ENCODE data around the gene EFCAB5. TPM values are rescaled to one million over a fixed set of nuclear protein-coding genes. Genes with fewer than 3 reads are reported as not detected.

The EFCAB5 gene
- total and polyA plus RNA-seq, 2 donors (not counting 1 experiment from before 2014, with no cell fraction given): 0.54 to 3.0 TPM

- ChIA-PET CTCF (no interaction called here), POLR2A (no interaction called here)
- H3K9ac ChIP-seq (ENCODE audit: low read length): no peak overlapping the region
- H3K4me3 ChIP-seq (ENCODE audit: control extremely low read depth in 1 of 5, extremely low read depth in 1 of 5, insufficient read depth in 1 of 5, low read depth in 2 of 5, low read length in 4 of 5): no peak overlapping the region
- Mint-ChIP-seq H3K4me3 (no peak overlapping the region), H3K4me1 (no peaks in the 10 kb centered on the region), H3K27ac (no peak overlapping the region), H3K27me3 (no peaks in the 10 kb centered on the region), H3K9me3 (ENCODE audit: insufficient read depth) (no peaks in the 10 kb centered on the region)
- no CpG with 5 or more reads among the region's 1 CpG for WGBS (ENCODE audit: insufficient coverage)
- H4K20me1 ChIP-seq (ENCODE audit: control insufficient read depth, insufficient read depth, low read length, poor library complexity, severe bottlenecking): no peaks in the 10 kb centered on the region
- no peaks in the 10 kb centered on the region for H3K27me3 ChIP-seq (replicated peaks in 1 of 4; ENCODE audit: control extremely low read depth in 1 of 4, control insufficient read depth in 3 of 4, insufficient read depth in 4 of 4, low read length in 3 of 4)
- H3K27ac ChIP-seq (ENCODE audit: low read length in 2 of 2): no peak overlapping the region
- no peaks in the 10 kb centered on the region for H3K9me3 ChIP-seq (ENCODE audit: control extremely low read depth in 1 of 3, control insufficient read depth in 2 of 3, insufficient read depth in 1 of 3, low read length in 2 of 3)
- no peak overlapping the region for H2AFZ ChIP-seq (ENCODE audit: insufficient read depth, low read depth, low read length, poor library complexity, severe bottlenecking)
- H3K4me1 ChIP-seq (ENCODE audit: control insufficient read depth in 2 of 2, insufficient read depth in 2 of 2, low read length in 2 of 2): no peaks in the 10 kb centered on the region
- no peak for ATAC-seq (ENCODE audit: low read depth)
- DNase-seq: no peak
- intact Hi-C loops (cut with micrococcal nuclease): no loop called here
- H3K4me2 ChIP-seq (replicated peaks; ENCODE audit: low read depth, low read length, poor library complexity, severe bottlenecking): no peak overlapping the region
- TF ChIP-seq EZH2 (IDR thresholded peaks at IDR 0.05; ENCODE audit: borderline replicate concordance, insufficient read depth, low read depth, low read length, poor library complexity, severe bottlenecking) (no peak), CTCF (IDR thresholded peaks at IDR 0.05) (no peak)
- H3K36me3 ChIP-seq (replicated peaks in 1 of 2; ENCODE audit: control extremely low read depth in 1 of 2, control insufficient read depth in 1 of 2, extremely low read depth in 1 of 2, insufficient read depth in 2 of 2, low read length in 1 of 2): no peaks in the 10 kb centered on the region
- no peaks in the 10 kb centered on the region for H3K79me2 ChIP-seq (ENCODE audit: control insufficient read depth, insufficient read depth, low read length)
Measured at GRCh38 chr17:29977836-29978235, 36.4 kb downstream of the EFCAB5 start.

- H3K9me3 Mint-ChIP-seq (ENCODE audit: insufficient read depth): no peaks in the 10 kb centered on the region
- intact Hi-C loops (cut with micrococcal nuclease): no loop called here
- H3K27me3 Mint-ChIP-seq: peaks cover 7% of the 10 kb centered on the region
- H3K36me3 ChIP-seq (replicated peaks in 1 of 2; ENCODE audit: control extremely low read depth in 1 of 2, control insufficient read depth in 1 of 2, extremely low read depth in 1 of 2, insufficient read depth in 2 of 2, low read length in 1 of 2): no peaks in the 10 kb centered on the region
- no peak overlapping the region for H3K27ac ChIP-seq (ENCODE audit: low read length in 2 of 2)
- WGBS (ENCODE audit: insufficient coverage): 92% methylated on average over 1 of the region's 1 CpG
- no peaks in the 10 kb centered on the region for H3K4me1 Mint-ChIP-seq
- H2AFZ ChIP-seq (ENCODE audit: insufficient read depth, low read depth, low read length, poor library complexity, severe bottlenecking): no peak overlapping the region
- POLR2A ChIA-PET: no interaction called here
- CTCF ChIA-PET: interaction anchor here (1.0 kb wide), 2 partner anchors 47 to 174 kb away, joined by 3 to 4 read pairs; no protein-coding TSS in a partner anchor
- no peak overlapping the region for H3K9ac ChIP-seq (ENCODE audit: low read length)
- no peaks in the 10 kb centered on the region for H3K4me1 ChIP-seq (ENCODE audit: control insufficient read depth in 2 of 2, insufficient read depth in 2 of 2, low read length in 2 of 2)
- H3K79me2 ChIP-seq (ENCODE audit: control insufficient read depth, insufficient read depth, low read length): no peaks in the 10 kb centered on the region
- no peak for TF ChIP-seq EZH2 (IDR thresholded peaks at IDR 0.05; ENCODE audit: borderline replicate concordance, insufficient read depth, low read depth, low read length, poor library complexity, severe bottlenecking)
- TF ChIP-seq CTCF (IDR thresholded peaks at IDR 0.05): no peak
- no peak overlapping the region for H3K4me2 ChIP-seq (replicated peaks; ENCODE audit: low read depth, low read length, poor library complexity, severe bottlenecking)
- ATAC-seq (ENCODE audit: low read depth) (no peak), DNase-seq (no peak)
- H4K20me1 ChIP-seq (ENCODE audit: control insufficient read depth, insufficient read depth, low read length, poor library complexity, severe bottlenecking): no peaks in the 10 kb centered on the region
- no peak overlapping the region for H3K4me3 ChIP-seq (ENCODE audit: control extremely low read depth in 1 of 5, extremely low read depth in 1 of 5, insufficient read depth in 1 of 5, low read depth in 2 of 5, low read length in 4 of 5)
- H3K4me3 Mint-ChIP-seq: no peak overlapping the region
- H3K27ac Mint-ChIP-seq: no peak overlapping the region
- peaks cover 0 to 2% (median 0%) of the 10 kb centered on the region in 3 donors for H3K9me3 ChIP-seq (ENCODE audit: control extremely low read depth in 1 of 3, control insufficient read depth in 2 of 3, insufficient read depth in 1 of 3, low read length in 2 of 3)
- H3K27me3 ChIP-seq (replicated peaks in 1 of 4; ENCODE audit: control extremely low read depth in 1 of 4, control insufficient read depth in 3 of 4, insufficient read depth in 4 of 4, low read length in 3 of 4): peaks cover 0 to 2% (median 0%) of the 10 kb centered on the region in 4 experiments
Measured at GRCh38 chr17:29980261-29980660, 38.8 kb downstream of the EFCAB5 start.
